GM12864 (cell line): ENCODE measurements around the gene SRPK2.
A peak's percentile ranks its signal among the peaks of the same experiment; 100 is the strongest.

Experiments used
- DNase-seq: peaks from one replicate; pipeline ENCODE4 v3.0.0-alpha.2; 2011; ENCODE audit warnings: low read depth
- H3K4me3 ChIP-seq: 2 replicates; pipeline ENCODE4 v1.5.1; 2011; ENCODE audit warnings: mild to moderate bottlenecking, low read depth, low read length, control low read depth
- CTCF ChIP-seq: IDR thresholded peaks from 2 replicates; pipeline ENCODE4 v1.5.1; 2011; ENCODE audit warnings: low read depth, mild to moderate bottlenecking, moderate library complexity, low read length, control low read depth, inconsistent platforms; ENCODE audit errors: missing control alignments

The SRPK2 gene

GRCh38 chr7:105229641-105230040 is 159.1 kb downstream of the SRPK2 start:
- DNase-seq: no peak
- no peak for TF ChIP-seq CTCF
- no peak overlapping the region for H3K4me3 ChIP-seq

GRCh38 chr7:105228555-105228954 is 160.2 kb downstream of the SRPK2 start:
- DNase-seq: no peak
- no peak overlapping the region for H3K4me3 ChIP-seq
- TF ChIP-seq CTCF: no peak

GRCh38 chr7:105227391-105227790 is 161.3 kb downstream of the SRPK2 start:
- DNase-seq: no peak
- no peak for TF ChIP-seq CTCF
- H3K4me3 ChIP-seq: no peak overlapping the region

- no peak overlapping the region for H3K4me3 ChIP-seq
- no peak for TF ChIP-seq CTCF
- DNase-seq: peak; percentile 21
Observed at GRCh38 chr7:105224884-105225651, 163.7 kb downstream of the SRPK2 start.

GRCh38 chr7:105222953-105223352 is 165.8 kb downstream of the SRPK2 start:
- no peak for TF ChIP-seq CTCF
- H3K4me3 ChIP-seq: no peak overlapping the region
- no peak for DNase-seq

- H3K4me3 ChIP-seq: no peak overlapping the region
- no peak for DNase-seq
- TF ChIP-seq CTCF: no peak
Observed at GRCh38 chr7:105219771-105220160, 169.0 kb downstream of the SRPK2 start.

- TF ChIP-seq CTCF: no peak
- no peak overlapping the region for H3K4me3 ChIP-seq
- DNase-seq: no peak
Observed at GRCh38 chr7:105218939-105219770, 169.6 kb downstream of the SRPK2 start.
